ENCODE results near the gene CCNJL.

Gene CCNJL

GRCh38 chr5:160289356-160289651, 23.1 kb downstream of the CCNJL start:
- DNase-seq: no peak

DNA sequence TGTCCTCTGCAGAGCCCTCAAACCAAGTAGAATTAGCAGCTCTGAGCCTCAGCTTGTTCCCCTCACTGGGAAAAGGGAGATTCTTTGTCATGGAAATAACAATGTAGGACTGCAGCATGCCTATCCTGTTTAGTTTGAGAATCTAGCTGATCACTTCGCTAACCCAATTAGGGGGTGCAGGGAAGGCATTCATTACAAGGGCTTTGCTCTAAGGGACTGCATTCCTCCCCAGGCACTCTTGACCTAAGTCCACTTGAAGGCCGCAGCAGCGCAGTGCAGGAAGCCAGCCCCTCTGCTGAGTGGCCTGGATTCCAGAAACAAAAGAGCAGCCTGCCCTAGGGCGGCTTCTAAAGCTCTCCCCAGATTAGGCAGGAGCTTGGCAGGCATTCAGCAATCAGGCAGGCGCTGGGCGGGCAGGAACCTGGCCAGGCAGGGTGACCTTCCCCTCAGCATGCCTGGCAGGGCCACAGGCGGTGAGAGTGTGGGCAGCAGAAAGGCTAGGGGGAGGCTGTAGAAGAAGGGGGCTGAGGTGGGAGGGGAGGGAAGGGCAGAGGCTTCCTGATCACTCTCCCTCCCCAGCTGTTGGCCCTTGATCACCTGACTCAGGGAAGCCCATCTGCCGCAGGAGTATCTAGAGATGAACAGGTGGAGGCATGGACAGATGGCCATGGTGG, 24.8 kb downstream of the CCNJL start:
- DNase-seq: no peak

DNA sequence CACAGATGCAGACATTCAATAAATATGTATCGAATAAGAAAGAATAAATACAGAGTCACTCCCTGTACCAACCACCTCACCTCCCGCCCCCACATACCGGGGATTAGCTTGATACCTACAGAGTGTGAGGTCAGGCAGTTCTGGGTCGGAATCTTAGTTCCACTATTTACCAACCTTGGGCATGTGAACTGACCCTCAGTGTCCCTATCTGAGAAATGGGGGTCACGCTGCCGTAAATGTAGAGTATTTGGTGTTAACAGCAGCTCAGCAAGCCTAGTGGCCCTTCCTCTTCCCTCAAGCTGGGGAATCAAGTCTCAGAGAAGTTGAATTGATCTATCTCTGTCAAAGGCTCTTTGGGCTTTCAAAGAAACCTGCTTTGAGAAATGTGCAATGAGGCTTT, 25.4 kb downstream of the CCNJL start:
- no peak for DNase-seq

DNA sequence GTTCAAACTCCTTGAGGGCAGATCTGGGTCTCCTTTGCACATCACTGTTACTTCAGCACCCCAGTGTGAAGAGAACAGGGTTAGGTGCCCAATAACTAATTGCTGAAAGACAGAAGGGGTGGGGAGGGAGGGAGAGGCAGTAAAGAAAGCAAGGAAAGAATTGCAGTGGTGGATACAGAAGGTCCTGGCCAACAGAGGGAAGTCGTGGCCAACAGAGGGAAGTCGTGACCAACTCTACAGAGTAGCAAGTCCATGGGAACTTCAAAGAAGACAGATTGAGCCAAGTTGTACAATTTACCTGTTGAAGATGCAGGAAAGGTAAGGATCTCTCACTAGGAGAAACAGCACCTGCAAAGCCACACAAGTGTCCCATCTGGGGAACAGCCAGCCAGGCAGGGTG, 27.0 kb downstream of the CCNJL start:
- no peak for DNase-seq

GRCh38 chr5:160284291-160284873, 28.0 kb downstream of the CCNJL start:
- DNase-seq: no peak

GRCh38 chr5:160281275-160281674, 31.1 kb downstream of the CCNJL start:
- no peak for DNase-seq

DNA sequence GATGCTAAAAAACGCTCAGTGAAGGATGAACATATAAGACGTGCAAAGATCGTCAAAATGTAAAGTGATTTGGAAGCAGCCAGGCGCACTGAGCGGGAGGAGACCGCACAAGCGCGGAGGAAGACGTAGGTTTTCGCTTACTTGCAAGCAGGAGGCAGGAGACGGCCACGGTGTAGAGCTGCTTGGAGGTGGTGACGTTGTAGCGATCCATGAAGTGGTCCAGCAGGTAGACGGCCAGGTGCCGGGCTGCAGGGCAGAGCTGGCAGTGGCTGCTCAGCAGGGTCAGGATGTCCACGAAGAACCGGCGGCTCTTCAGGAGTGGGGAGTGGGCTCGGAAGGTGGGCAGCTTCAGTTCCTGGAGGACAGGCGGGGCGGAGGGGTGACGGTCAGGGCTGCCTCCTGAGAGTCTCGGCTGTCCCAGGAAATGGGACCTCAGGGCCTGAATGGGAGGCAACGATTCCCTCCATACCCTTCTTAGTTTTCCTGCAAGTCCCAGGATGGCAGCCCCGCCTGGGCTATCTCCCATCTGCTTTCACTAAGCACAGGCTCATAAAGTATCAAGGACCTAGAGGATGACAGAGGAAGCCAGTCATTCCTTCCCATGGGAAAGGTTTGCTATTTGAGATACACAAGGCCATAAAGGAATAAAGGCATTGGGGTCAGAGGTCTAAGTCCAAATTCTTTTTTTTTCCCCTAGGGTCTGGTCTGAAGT, 31.8 kb downstream of the CCNJL start:
- no peak for DNase-seq

- no peak for DNase-seq
Observed at GRCh38 chr5:160278343-160278742, 34.0 kb downstream of the CCNJL start.

GRCh38 chr5:160274483-160274931, 37.9 kb downstream of the CCNJL start:
- DNase-seq: no peak

DNA sequence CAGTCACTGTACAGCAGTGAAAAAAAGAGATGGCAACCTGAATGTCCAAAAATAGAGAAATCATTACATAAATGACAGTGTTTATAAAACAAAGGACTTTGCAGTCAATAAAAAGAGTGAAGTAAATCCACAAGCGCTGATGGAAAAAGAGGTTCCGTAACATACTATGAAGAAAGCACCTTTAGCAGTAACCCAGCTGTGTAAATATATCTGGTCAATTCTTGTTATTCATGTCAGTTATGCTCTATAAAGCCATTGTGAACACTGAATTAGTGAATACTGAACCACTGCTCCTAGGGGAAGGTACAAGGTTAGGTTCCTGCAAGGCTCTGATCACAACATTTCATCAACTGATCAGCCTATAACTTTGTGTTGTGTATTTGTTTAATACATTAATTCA, 39.5 kb downstream of the CCNJL start:
- no peak for DNase-seq

GRCh38 chr5:160272264-160272663, 40.1 kb downstream of the CCNJL start:
- no peak for DNase-seq

- no peak for DNase-seq
Observed at GRCh38 chr5:160271836-160272235, 40.5 kb downstream of the CCNJL start.

DNA sequence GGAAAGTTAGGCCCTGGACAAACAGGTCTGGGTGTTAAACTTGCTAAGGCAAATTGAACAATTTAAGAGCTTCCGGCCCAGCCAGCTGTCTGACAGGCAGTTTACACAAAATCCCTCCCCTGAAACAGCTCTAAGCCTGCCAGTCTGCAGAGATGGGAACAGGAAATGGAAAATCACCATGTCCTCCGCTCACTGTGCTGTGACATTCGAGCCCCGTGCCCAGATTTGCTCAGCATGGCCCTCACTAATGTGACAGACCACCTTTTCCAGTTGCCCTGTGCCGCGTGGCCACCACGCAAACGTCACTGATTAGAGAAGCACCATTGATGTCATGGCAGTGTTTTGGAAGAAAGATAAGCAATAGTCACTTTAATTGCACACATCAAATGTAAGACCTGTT, 41.0 kb downstream of the CCNJL start:
- no peak for DNase-seq

GRCh38 chr5:160270704-160271103, 41.7 kb downstream of the CCNJL start:
- no peak for DNase-seq

- DNase-seq: no peak
Observed at GRCh38 chr5:160269017-160269416, 43.3 kb downstream of the CCNJL start.

DNA sequence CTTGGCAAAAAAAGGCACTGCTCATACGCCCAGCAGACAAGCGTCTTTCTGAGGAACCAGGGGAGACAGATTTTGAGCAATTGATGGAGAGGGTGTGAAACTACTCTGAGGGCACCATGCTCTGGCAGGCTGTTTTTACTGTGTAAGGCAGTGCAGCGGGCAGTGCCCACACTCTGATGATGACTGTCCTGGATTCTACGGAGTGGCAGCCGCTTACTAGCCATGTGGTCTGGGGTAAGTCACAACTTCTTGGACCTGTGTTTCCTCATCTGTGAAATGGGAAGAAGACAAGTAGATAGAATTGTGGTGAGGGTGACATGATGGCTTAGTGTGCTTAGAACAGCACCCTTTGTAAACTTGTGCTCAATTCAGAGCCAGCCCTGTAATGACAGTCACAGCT, 44.2 kb downstream of the CCNJL start:
- DNase-seq: no peak

- DNase-seq: no peak
Observed at GRCh38 chr5:160266752-160267345, 45.5 kb downstream of the CCNJL start.

DNA sequence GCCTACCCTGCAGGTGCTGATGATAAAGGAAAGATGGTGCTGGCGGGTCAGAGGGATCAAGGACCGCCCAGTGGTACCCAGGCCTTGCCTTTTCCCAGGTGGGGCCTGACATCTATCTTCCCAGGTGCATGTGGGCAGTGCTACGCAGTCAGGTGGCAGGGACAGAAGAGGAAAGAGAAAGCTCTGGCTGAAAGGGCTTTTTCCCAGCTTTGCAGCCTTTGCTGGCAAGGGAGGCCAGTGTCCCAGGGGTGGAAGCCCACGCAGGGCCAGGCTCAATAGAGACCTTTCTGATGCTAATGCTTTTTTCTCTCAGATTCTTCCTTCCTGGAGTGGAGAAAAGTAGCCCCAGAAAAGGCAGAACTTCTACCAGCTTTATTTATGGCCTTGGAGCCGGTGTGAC, 46.3 kb downstream of the CCNJL start:
- DNase-seq: no peak

DNA sequence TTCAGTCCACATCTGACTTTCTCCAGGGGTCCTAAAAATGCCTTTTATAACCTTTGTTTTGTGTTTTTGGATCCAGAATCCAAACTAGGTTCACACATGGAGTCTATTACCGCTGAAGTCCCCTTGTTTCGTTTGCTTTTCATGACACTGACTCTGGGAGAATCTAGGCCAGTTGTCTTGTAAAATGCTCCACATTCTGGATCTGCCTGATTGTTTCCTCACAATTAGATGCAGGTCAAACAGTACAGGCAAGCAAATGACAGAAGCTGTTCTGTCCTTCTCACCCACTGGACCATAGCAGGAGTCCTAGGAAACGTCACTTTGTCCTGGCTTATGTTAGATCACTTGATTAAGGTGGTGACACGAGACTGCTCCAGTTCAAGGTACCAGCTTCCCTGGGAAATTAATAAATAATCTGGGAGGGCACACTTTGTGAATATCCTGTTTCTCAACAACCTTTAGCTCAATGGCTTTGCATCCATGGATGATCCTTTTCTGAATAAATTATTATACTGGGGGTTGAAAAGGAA, 49.0 kb downstream of the CCNJL start:
- no peak for DNase-seq

- no peak for DNase-seq
Observed at GRCh38 chr5:160262151-160263074, 50.0 kb downstream of the CCNJL start.

- no peak for DNase-seq
Observed at GRCh38 chr5:160260881-160261815, 51.2 kb downstream of the CCNJL start.

Data from activated effector memory CD4-positive, alpha-beta T cell treated with Interleukin-2 at 50 U/mL for 16 hours (primary cell).